MCF 10A (cell line): ENCODE results near the gene PRKD1. TPM values are rescaled to one million over a fixed set of nuclear protein-coding genes. Genes with fewer than 3 reads are reported as not detected.

Source experiments
- BruUV-seq: library from RNA; stranded (reverse); fragments of 400-500 nt; replicated peaks from 2 replicates; lab custom pipeline; 2021; lab: Mats Ljungman, UMichigan
- CTCF ChIA-PET: fragments of 300-600 bp; sonication (Branson Sonifier 250); formaldehyde crosslinking; extraction: SDS; loops from one replicate; lab custom pipeline; 2021; ENCODE audit warnings: antibody characterized with exemption, inconsistent platforms; lab: Yijun Ruan, JAX
- POLR2A ChIA-PET: fragments of 300-600, 350-650 bp; sonication (Branson Sonifier 250); formaldehyde crosslinking; extraction: SDS; loops from one replicate; lab custom pipeline; 2020; ENCODE audit warnings: antibody characterized with exemption, inconsistent platforms; lab: Yijun Ruan, JAX
- DNase-seq: peaks from one replicate; pipeline ENCODE4 v3.0.0-alpha.2; 2018; ENCODE audit not compliant: unreplicated experiment
- H3K27ac Mint-ChIP-seq: one replicate; pipeline ENCODE4 v1.8.0; 2022; ENCODE audit warnings: mild to moderate bottlenecking, low read depth, mixed read lengths; ENCODE audit not compliant: unreplicated experiment
- H3K27me3 Mint-ChIP-seq: one replicate; pipeline ENCODE4 v1.8.0; 2022; ENCODE audit warnings: mixed read lengths; ENCODE audit not compliant: insufficient read depth, unreplicated experiment
- H3K36me3 Mint-ChIP-seq: one replicate; pipeline ENCODE4 v1.8.0; 2022; ENCODE audit warnings: mild to moderate bottlenecking, moderate library complexity, mixed read lengths; ENCODE audit not compliant: insufficient read depth, unreplicated experiment
- H3K4me1 Mint-ChIP-seq: one replicate; pipeline ENCODE4 v1.8.0; 2022; ENCODE audit warnings: mixed read lengths; ENCODE audit not compliant: insufficient read depth, unreplicated experiment
- H3K4me3 Mint-ChIP-seq: one replicate; pipeline ENCODE4 v1.8.0; 2022; ENCODE audit warnings: mild to moderate bottlenecking, moderate library complexity, mixed read lengths; ENCODE audit not compliant: unreplicated experiment
- H3K9me3 Mint-ChIP-seq: one replicate; pipeline ENCODE4 v1.8.0; 2022; ENCODE audit warnings: mixed read lengths; ENCODE audit not compliant: unreplicated experiment
- CTCF ChIP-seq: fragments of 200-600 bp; IDR thresholded peaks from one replicate; pipeline ENCODE4 v1.8.0; 2022; ENCODE audit warnings: antibody characterized with exemption, mild to moderate bottlenecking; ENCODE audit not compliant: unreplicated experiment
- intact Hi-C: fragments of 100-400 bp; cut with micrococcal nuclease; formaldehyde crosslinking; loops from 2 replicates; pipeline ENCODE4 v1.14.1; 2022
- total RNA-seq: library from RNA; stranded (reverse); gene quantifications from 2 replicates; pipeline ENCODE4 v1.2.3, GENCODE V29; 2022

The PRKD1 gene
- total RNA-seq, 1 experiment from 2014 or later: 8.8 TPM

- no peak for DNase-seq
- CTCF ChIA-PET: interaction anchor here (0.7 kb wide), 2 partner anchors 281 to 1111 kb away, joined by 3 to 5 read pairs; no protein-coding TSS in a partner anchor
- H3K4me1 Mint-ChIP-seq: peaks cover 6% of the 10 kb centered on the region
- intact Hi-C loops: no loop called here
- H3K36me3 Mint-ChIP-seq: no peaks in the 10 kb centered on the region
- no peak for TF ChIP-seq CTCF
- POLR2A ChIA-PET: no interaction called here
- no TSS peak for BruUV-seq
- H3K4me3 Mint-ChIP-seq: no peak overlapping the region
- no peak overlapping the region for H3K27ac Mint-ChIP-seq
- peaks cover 12% of the 10 kb centered on the region for H3K9me3 Mint-ChIP-seq
- no peaks in the 10 kb centered on the region for H3K27me3 Mint-ChIP-seq
Observed at GRCh38 chr14:29832042-29832441, 95.6 kb downstream of the PRKD1 start.

- peaks cover 6% of the 10 kb centered on the region for H3K4me1 Mint-ChIP-seq
- H3K36me3 Mint-ChIP-seq: no peaks in the 10 kb centered on the region
- no peak for TF ChIP-seq CTCF
- no peaks in the 10 kb centered on the region for H3K9me3 Mint-ChIP-seq
- no peak for DNase-seq
- intact Hi-C loops: no loop called here
- ChIA-PET POLR2A (no interaction called here), CTCF (interaction anchor here (1.0 kb wide), 1 partner anchor 37 kb away, joined by 4 read pairs; no protein-coding TSS in a partner anchor)
- no peak overlapping the region for H3K27ac Mint-ChIP-seq
- BruUV-seq: no TSS peak
- H3K27me3 Mint-ChIP-seq: no peaks in the 10 kb centered on the region
- no peak overlapping the region for H3K4me3 Mint-ChIP-seq
Observed at GRCh38 chr14:29829851-29830250, 97.8 kb downstream of the PRKD1 start.

- Mint-ChIP-seq H3K4me1 (peaks cover 18% of the 10 kb centered on the region), H3K9me3 (no peaks in the 10 kb centered on the region), H3K27ac (no peak overlapping the region), H3K4me3 (no peak overlapping the region), H3K36me3 (no peaks in the 10 kb centered on the region), H3K27me3 (no peaks in the 10 kb centered on the region)
- BruUV-seq: no TSS peak
- intact Hi-C loops: no loop called here
- POLR2A ChIA-PET: no interaction called here
- CTCF ChIA-PET: interaction anchor here (0.6 to 1.2 kb wide), 2 partner anchors 13 to 460 kb away, joined by 3 to 4 read pairs; no protein-coding TSS in a partner anchor
- no peak for TF ChIP-seq CTCF
- no peak for DNase-seq
Observed at GRCh38 chr14:29823816-29824215, 103.8 kb downstream of the PRKD1 start.

- Mint-ChIP-seq H3K9me3 (no peaks in the 10 kb centered on the region), H3K27me3 (no peaks in the 10 kb centered on the region), H3K4me1 (peaks cover 12% of the 10 kb centered on the region), H3K36me3 (no peaks in the 10 kb centered on the region), H3K4me3 (no peak overlapping the region), H3K27ac (no peak overlapping the region)
- CTCF ChIA-PET: interaction anchor here (0.7 to 1.1 kb wide), 2 partner anchors 39 to 271 kb away, joined by 3 read pairs; no protein-coding TSS in a partner anchor
- no TSS peak for BruUV-seq
- POLR2A ChIA-PET: interaction anchor here (0.6 to 1.7 kb wide), 3 partner anchors 9 to 27 kb away, joined by 3 to 4 read pairs (median 3); no protein-coding TSS in a partner anchor
- intact Hi-C loops: no loop called here
- DNase-seq: no peak
- TF ChIP-seq CTCF: no peak
Observed at GRCh38 chr14:29822430-29822709, 105.3 kb downstream of the PRKD1 start.
